GM21381 (cell line): ENCODE results near the gene CSHL1.
"Not testable (repeated sequence)": the region's sequence is repeated elsewhere in the genome, so short reads cannot be mapped to it uniquely, and the experiment has no call there.

Experiments
- ATAC-seq: cut with Tn5 transposase; IDR thresholded peaks from one replicate; pipeline ENCODE4 v1.9.1; 2021; ENCODE audit warnings: mild to moderate bottlenecking, moderate library complexity; ENCODE audit not compliant: unreplicated experiment

The CSHL1 gene

DNA sequence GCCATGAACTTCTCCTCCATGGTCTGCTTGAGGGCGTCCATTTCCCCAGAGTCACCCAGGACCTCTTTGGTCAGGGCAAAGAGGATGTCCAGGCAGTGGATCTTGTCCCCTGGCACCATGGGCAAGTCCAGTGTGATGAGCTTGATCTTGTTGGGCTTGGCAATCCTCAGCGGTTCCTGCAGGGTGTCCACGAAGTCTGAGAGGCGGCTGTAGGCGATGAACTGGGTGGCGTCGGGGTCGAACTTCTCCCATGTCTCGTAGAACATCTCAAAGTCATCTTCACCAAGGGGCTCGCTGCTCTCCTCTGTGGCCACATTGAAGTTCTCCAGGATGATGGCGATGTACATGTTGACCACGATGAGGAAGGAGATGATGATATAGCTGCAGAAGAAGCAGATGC, 30.1 kb upstream of the CSHL1 start:
- ATAC-seq = no peak

DNA sequence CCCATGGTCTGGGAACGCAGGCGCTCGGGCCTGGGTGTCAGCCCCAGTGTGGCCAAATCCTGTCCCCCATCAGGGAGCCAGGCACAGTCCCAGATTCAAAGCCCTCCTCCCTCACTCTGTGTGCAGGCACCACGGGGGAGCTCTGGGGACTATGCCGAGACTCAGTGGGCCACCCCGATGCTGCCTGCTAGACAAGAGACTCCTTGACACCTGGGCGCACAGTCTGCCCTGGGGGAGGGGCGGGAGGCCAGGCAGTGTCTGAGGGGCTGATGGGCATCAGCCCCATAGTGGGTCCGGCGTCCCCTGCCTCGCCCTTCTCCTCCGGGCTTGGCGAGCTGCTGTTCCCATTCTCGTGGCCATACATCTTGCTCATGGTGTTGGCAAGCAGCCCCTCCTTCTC, 29.5 kb upstream of the CSHL1 start:
- no peak for ATAC-seq

DNA sequence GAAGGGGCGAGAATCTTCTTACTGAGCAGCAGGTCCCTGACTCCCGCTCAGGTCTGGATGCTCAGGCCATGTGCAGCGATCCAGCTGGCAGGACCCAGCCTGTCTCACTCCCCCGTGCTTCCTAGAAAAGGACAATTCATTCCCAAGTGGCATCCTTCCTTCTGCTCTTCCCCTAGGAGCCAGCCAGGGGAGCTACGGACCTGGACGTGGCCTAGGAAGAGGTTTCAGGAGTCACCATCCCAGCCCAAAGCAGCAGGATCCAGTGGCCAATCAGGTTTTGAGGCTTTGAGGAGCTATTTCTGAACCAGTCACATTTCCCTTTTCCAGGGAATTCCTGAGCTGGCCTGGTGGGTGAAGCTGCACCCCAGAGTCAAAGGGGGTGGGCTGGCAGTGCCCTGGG, 28.8 kb upstream of the CSHL1 start:
- ATAC-seq = no peak

DNA sequence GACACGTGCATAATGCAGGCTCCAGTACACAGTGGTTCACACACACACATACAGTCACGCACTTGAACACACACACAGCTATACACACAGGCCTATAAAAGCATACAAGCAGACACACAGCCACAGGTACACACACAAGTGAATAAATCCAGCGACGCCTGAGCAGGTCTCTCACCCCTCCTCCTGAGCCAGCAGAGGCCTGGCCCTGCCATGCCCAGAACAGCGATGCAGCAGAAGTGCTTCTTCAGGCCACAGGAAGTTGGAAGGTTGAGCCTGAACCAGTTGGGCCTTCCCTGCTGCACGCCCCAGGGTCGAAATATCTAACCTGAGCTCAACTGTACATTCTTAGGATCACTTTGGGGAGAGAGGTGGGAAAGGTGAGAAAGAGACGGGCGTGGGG, 28.3 kb upstream of the CSHL1 start:
- ATAC-seq = no peak

DNA sequence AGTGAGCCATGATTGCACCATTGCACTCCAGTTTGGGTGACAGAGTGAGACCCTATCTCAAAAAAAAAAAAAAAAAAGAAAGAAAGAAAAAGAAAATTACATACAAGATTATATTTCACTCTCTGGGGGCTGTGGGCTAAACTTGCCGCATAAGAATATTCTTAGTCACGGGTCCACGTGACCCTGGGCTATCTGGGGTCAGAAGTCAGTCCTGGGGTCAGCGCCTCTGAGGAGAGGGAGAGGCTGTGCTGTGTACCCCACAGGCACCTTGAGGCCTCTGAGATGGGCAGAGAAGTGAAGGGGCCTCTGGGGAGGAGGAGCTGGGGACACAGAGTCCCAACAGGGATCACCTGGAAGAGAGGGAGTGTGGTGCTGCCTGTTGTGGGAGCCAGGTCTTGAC, 26.9 kb upstream of the CSHL1 start:
- ATAC-seq = no peak

DNA sequence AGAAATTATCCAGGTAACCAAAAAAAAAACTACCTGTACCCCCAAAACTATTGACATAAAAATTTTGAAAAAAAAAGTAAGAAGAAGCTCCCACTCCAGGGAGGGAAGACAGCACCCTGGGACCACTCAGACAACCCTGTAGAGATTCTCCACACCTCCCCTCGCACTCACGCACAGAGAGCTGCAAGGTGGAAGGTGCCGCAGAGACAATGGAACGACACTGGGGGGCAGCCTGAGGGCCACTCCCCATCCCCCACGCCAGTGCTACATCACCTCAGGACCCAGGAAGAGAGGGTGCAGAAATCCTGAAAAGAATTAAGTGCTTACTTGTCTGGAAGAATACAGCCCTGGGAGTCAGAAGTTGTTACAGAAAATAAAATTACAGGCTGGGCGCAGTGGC, 26.3 kb upstream of the CSHL1 start:
- ATAC-seq = no peak

DNA sequence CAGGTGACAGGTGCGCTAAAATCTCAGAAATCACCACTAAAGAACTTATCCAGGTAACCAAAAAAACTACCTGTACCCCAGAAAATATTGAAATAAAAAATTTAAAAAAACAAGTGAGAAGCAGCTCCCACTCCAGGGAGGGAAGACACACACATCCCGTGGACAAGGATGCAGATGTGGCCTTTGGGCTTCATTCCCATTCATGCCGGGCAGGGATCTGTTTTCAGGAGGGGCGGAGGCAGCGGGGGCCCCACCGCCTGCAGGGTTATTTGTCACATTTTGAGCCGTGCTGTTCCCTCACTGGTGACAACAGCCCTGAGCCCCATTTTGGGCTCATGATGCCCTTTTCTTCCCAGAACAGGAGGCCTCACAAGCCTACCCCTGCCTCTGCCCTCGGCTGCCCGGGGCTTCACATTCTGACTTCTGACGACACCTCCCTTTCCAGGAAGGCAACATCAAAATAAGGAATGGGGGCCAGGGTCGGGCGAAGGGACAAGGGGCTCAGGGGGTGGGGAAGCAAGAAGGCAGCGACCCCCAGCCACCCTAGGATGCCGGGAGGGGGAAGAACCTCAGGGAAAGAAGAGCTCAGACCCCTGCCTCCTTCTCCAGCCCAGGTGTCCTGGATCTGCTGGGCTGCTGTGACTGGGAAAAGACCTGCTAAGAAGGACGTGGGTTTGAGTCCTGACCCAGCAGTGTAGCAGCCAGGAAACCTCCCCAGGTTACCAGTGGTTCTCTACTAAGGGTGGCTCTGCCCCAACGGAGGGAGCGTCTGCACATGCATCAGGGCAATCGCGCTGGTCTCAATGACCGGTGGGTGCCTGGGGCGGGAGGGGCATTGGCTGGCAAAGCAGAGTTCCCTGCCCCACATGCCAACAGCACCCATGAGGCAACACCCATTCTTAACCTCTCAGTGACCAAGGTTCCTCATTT, 23.4 kb upstream of the CSHL1 start:
- ATAC-seq = no peak

DNA sequence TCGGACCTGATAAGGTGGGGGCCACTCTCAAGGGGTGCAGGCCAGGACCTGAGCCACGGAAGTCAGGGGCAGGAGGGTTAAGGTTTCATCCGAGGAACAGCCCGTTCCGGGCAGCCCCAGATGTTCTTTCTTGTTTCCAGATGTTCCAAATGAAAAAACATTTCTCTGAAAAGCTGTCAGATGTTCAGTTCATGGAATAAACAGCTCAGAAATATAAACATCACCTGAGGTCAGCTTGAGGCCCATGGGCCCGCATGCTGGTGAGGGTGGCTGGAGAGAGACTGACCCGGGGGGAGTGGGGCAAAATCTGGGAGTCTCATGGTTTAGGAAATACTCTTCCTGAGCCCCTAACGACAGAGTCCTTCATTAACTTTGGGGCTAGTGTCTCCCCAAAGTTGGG, 22.5 kb upstream of the CSHL1 start:
- no peak for ATAC-seq

DNA sequence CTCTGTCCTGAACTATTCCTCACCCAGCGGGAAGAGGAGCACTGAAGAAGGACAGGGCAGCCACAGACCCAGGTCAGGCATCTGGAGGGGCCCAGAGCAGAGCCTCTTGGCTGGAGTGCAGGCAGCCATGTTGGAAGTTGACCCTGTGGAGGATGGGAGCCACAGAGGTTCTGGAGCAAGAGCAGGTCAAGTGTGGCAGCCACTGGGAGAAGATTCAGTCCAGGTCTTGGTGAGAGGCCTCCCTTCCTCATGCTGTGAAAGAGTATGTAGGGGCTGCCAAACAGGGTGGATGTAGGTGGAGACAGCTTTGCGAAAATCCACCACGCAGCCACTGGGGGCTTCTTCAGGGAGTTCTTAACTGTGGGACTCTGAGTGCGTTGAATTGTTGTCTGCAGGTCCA, 21.7 kb upstream of the CSHL1 start:
- no peak for ATAC-seq

DNA sequence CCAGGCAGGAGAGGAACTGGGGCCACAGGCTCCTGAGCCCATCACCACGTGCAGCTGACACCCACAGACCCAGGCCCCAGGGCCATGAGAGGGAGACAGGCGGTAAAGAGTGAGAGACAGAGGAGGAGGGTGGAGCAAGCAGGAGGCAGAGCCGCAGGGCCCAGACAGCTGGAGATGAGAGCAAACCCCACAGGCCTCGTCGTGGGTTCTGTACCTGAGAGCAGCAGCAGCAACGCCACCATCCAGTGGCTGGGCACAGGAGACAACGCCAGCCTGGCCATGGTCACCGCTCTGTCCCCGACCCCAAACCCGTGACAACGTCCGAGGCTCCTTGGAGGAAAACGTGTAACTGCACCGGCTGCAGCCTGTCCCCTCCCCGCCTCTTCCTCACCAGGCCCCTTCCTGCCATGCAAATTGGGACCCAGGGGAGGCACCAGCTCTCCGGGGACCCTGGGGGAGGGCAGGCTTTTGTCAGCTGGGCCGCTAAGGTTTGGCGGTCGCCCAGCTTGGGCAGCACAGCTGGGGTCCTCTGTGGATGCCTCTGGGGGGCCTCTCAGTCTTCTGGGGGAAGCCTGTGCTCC, 21.0 kb upstream of the CSHL1 start, which contains the start of gene CD79B:
Gene CD79B, minus strand, starts transcription at position 351 of the 581 bp plus-strand sequence. Its CDS starts 70 bp downstream, at position 281.
- ATAC-seq = peak; percentile 74

DNA sequence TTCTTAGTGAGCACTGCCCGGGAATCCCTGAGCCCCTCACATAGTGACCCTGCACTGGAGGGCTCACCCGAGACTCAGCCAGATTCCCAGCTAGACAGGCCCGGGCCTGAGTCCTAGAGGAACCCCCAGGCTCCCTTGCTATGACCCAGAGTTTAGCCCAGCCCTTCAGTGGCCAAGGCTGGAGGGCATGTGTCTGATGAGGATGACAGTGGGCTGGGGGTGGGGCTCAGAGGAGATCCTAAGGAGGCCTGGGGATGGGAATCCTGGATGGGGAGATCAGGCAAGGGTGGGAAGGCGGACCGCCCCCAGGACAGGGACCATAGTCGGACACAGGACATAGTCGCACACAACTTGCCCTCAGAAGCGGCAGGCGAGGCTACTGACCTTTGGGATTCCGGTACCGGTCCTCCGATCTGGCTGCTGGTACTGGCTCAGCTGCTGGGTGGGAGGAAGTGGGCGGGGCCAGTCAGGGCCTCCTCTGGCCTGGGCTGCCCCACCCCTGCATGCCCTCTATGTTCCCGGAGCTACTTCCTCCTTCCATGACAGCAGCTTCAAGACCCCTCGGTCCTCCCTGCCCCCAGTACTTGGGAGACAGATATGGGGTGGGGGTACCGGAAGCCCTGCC, 20.0 kb upstream of the CSHL1 start:
- peak; percentile 41 for ATAC-seq

DNA sequence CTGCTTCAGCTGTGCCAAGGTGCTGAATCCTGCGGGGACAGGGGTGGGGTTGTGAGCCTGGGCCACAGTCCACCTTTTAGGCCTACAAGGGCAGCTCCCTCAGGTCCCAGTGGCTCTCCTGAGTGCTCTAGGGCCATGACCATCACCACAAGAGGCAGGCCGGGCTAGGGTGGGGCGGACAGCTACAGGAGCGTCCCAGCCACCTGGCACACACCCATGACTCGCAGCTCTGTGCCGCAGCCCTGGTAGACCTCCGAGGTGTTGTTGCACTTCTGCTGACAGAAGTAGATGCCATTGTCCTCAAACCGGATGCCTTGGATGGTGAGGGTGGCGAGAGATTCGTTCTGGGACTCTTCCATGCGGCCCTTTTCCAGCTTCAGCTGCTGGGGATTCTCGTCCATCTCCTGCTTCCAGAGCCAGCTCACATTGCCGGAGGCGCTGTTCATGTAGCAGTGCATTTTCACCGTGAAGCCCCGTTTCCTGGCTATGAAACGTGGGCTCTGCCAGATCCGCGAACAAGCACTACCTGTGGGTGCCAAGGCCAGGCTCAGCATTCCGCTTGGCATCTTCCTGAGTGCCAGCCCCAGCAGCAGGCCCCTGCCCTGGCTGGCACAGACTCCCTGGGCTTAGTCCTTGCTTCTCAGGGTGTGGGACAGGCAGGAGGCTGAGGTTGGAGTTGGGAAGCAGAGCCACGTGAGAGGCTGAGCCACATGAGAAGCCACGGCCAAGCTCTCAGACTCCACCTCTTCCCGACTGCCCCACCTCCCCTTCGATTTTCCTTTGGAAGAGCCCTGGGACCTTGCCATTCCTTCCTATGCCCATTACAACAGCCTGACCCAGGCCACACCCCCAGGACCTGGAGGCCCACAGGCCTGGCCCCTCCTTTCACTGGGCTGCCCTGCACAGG, 19.1 kb upstream of the CSHL1 start:
- ATAC-seq = no peak

DNA sequence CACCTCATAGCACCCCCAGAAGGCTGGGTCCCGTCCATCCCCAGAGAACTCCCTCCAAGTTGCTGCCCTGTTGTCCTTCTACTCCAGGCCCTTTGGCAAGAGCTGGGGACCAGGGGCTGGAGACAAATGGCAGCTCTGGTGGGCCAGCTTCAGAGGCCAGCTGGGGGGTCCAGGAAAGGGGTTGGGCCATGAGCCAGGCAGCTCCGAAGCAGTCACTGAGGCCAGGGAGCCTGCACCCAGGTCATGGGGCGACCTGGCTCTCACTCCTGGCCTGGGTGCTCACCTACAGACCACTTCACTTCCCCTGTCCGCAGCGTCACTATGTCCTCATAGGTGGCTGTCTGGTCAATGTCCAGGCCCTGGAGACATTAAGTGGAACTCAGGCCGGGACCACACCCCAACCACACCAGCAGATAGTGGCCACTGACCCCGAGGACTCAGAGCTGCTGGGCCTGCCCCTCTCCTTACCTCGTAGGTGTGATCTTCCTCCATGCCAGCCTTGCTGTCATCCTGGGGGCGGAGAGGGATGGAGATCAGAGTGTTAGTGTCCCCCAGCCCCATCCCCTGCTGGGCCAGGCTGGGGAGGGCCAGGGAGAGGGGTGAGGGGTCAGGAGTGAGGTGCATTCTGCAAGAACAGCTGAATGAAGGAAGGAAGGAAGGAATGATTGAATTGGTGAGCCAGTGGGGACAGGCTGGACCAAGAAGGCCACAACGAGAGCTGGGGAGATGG, 18.1 kb upstream of the CSHL1 start:
- ATAC-seq = no peak

DNA sequence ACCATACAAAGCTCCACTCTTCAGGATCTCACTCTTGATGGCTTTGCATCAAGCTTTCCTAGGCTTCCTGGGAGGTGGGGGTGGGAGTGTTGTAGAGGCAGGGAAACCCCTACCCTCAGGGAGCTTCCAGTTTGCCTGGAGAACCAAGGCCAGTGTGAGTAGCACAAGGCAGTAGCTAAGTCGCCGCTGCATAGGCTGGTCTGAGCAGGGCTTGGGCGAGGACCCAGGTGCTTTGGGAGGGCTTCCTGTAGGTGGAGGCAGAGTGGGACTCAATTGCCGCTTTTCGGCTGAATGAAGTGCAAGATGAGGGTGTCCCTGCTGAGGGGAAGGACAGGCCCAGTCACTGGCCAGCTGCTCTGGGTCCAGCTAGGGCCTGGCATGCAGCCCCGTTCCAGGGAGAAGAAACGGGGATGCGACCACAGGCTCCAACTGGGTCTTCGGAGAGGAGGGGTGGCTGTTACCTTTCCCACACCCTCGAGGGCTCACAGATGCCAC, 17.2 kb upstream of the CSHL1 start:
- ATAC-seq = no peak

DNA sequence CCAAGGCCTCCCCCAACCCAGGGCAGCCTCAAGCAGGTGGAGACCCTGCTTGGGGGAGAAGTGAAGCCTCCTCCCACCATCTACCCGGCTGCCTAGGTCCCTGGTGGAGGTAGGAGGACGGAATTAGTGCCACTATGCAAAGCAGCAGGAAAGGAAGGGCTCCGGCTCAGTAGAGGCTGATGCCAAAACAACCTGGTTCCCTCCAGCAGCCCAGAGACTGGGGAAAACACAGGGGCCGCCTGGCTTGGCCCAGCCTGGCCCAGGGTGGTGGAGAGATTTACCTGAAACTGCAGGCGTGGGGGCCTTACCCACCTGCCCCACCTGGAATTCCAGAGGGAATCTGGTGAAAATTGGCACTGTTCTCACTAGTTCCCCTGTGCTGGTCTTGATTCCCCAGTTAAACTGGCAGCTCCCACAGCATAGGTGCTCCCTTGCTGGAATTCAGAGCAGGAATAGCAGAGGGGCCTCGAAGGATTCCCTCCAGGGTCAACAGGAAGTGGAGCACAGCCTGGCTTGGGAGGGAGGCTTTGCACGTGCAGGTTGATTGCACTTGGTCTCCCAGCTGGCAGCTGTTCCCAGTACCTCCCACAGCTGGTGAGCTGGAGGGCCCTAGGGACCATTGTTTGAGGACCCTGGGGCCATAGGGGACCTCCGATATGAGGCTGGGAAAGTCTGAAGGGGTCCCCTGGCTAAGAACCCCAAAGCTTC, 16.6 kb upstream of the CSHL1 start:
- ATAC-seq = no peak

DNA sequence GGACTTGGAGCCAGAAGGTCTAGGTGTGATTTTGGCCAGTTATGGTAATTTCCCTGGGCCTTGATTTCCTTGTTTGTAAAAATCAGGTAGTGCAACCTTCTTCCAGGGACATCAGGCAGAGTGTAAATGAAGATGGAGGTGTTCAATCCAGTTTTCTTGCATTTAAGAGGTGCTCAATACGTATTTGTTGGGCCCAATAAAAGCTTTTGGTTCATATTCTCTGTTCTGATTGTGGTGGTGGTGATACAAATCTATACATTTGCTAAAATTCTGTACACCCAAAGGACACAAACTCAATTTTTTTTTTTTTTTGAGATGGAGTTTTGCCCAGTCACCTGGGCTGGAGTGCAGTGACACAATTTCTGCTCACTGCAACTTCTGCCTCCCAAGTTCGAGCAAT, 15.1 kb upstream of the CSHL1 start:
- no peak for ATAC-seq

DNA sequence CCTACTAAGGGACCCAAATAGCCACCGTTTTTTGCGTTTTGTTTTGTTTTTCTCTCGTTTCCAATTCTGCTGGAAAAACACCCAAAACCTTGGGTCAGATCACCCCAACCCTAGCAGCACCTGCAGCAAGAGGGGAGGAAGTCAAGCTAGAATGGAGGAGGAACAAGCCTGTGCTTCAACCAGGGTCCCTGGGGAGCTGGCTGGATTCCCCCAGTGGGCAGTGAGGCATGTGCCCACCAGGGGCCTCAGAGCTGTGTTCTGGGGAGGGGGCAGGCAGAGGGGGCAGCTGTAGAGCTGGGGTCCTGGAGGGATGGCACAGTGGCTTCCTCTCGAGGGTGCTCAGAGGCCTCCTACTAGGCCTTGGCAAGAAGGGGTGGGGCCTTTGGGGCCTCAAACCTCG, 14.6 kb upstream of the CSHL1 start:
- ATAC-seq = no peak

DNA sequence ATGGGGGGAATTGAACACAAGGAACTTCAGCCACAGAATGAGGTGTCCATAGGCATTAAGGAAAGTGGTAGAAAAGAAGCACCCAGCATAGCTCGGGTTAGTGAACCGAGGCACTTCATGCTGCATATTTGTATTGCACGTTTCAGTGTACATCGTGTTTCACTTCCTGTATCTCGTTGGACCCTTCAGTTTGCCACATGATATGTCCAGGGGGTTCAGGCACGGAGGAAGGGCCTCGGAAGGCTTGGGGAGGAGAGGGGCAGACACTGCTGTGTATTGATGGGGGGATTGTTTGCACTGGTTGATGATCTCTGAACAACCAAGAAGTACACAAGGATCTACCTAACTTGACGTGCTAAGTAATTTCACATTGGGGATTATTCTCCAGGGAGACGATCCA, 11.3 kb upstream of the CSHL1 start:
- peak; percentile 47 for ATAC-seq

DNA sequence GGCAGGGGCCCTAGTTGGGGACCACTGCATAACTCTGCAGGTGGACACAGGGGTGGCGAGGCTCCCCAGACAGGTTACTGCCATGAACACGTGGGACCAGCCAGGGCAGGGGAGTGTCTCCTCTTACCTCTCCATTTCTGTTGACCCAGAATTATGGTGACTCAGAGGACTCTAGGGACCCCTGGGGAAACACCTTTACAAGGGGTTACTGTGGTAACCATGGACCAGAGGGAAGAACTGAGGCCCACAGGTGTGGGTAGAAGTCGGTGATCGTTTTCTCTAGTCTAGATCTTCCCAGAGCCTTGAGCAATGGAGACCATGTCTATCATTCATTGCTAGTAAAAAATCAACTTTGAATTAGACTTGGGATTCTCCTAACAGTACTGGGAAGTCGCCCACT, 9.7 kb upstream of the CSHL1 start:
- ATAC-seq = not testable (repeated sequence)
